ENCODE measurements around the gene CEP85. TPM values are rescaled to one million over a fixed set of nuclear protein-coding genes. Genes with fewer than 3 reads are reported as not detected.

The CEP85 gene
- total RNA-seq, 1 experiment from 2014 or later = 38.6 TPM

DNA sequence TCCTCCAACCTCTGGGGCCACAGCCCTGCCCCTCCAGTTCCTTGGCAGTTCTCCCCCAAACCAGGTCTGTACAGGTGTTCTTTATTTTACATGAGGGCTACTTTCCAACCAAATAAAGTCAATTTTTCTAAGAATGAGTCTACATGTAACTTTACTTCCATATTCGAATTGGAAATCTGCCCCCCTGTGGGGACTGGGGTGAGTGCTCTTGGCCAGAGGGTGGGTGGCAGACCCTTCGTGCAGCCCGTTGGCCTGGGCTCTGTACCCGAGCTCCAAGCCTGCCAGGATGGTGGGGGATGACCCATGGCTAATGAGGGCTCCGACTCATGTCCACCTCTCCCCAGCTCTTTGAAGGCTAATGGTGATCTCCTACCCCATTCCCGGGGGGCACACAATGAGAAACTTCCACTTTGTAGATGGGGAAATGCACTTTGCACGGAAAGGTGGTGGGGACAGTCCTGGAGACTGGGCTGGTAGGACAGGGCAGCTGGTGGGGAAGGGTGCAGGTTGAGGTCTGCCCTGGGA, 44.2 kb upstream of the CEP85 start:
- no peak overlapping the region for H3K18ac ChIP-seq (ENCODE audit: insufficient read length, low read depth, low read length)
- H4K5ac ChIP-seq (ENCODE audit: insufficient read length, low read depth, low read length) = no peak overlapping the region
- no peak overlapping the region for H2BK15ac ChIP-seq (ENCODE audit: low read depth, low read length)
- H3K79me1 ChIP-seq (ENCODE audit: insufficient read depth, low read depth, low read length, poor library complexity, severe bottlenecking) = no peaks in the 10 kb centered on the region
- no CpG with 5 or more reads among the region's 7 CpGs for WGBS (ENCODE audit: extremely low coverage, insufficient read length, low lambda C conversion rate)
- Mint-ChIP-seq H3K36me3 (ENCODE audit: insufficient read depth in 1 of 3, low read depth in 3 of 3) (peaks cover 5 to 28% (median 11%) of the 10 kb centered on the region in 3 experiments; a peak in 5 of 7 replicates), H3K27me3 (ENCODE audit: low read depth) (peaks cover 2% of the 10 kb centered on the region; the same call in 1 of the 2 replicates), H3K4me3 (no peak overlapping the region), H3K27ac (peak overlapping the region in 2 of 3 experiments; percentile 92 to 93; a peak in 4 of 7 replicates), H3K4me1 (peaks cover 13 to 19% of the 10 kb centered on the region in 2 experiments), H3K9me3 (no peaks in the 10 kb centered on the region)
- DNase-seq = no peak
- no peak overlapping the region for H3K9ac ChIP-seq (ENCODE audit: extremely low read depth, insufficient read length, low read length)
- no peak overlapping the region for H4K8ac ChIP-seq (replicated peaks; ENCODE audit: insufficient read length, low read depth, low read length)
- H2AFZ ChIP-seq (ENCODE audit: low read length) = no peak overlapping the region
- no peak overlapping the region for H4K91ac ChIP-seq (ENCODE audit: insufficient read length, low read depth, low read length)
- no peak overlapping the region for H3K23ac ChIP-seq (ENCODE audit: insufficient read length, low read depth, low read length)
- no peak overlapping the region for H3K27ac ChIP-seq (ENCODE audit: insufficient read length, low read depth, low read length)
- H2BK5ac ChIP-seq (ENCODE audit: insufficient read length, low read length) = no peak overlapping the region
- no peaks in the 10 kb centered on the region for H3K23me2 ChIP-seq (ENCODE audit: insufficient read length, low read depth, low read length, poor library complexity, severe bottlenecking)
- H3K4ac ChIP-seq (ENCODE audit: low read depth, low read length) = no peak overlapping the region
- H4K20me1 ChIP-seq (ENCODE audit: control insufficient read depth, insufficient read depth, insufficient read length) = no peaks in the 10 kb centered on the region
- no peak overlapping the region for H2BK12ac ChIP-seq (ENCODE audit: insufficient read length, low read depth, low read length)
- no peak overlapping the region for H3K4me2 ChIP-seq (ENCODE audit: insufficient read depth, insufficient read length, low read length)
- H3K56ac ChIP-seq (ENCODE audit: insufficient read length, low read depth, low read length) = no peak overlapping the region
- no peak overlapping the region for H2AK5ac ChIP-seq (ENCODE audit: insufficient read length, low read length)
- H3K14ac ChIP-seq (ENCODE audit: insufficient read depth, low read length) = no peak overlapping the region
- no peaks in the 10 kb centered on the region for H3K79me2 ChIP-seq (ENCODE audit: insufficient read depth, low read length)
- H3K9me3 ChIP-seq (ENCODE audit: control insufficient read depth, low read depth, low read length) = no peaks in the 10 kb centered on the region
- no peak overlapping the region for H2BK120ac ChIP-seq (ENCODE audit: low read depth, low read length, poor library complexity, severe bottlenecking)
- no peak for TF ChIP-seq CTCF (conservative IDR thresholded peaks at IDR 0.05)
- no peaks in the 10 kb centered on the region for H3K27me3 ChIP-seq (ENCODE audit: insufficient read depth, low read length)
- H2BK20ac ChIP-seq (ENCODE audit: low read depth, low read length, poor library complexity, severe bottlenecking) = no peak overlapping the region
- H3K4me1 ChIP-seq (ENCODE audit: insufficient read depth, low read length) = no peaks in the 10 kb centered on the region
- no peak overlapping the region for H3T11ph ChIP-seq (ENCODE audit: low read length)
